Islet of Langerhans (tissue), 1 donor: ENCODE results near the gene BHLHE41.

Experiments used
- FAIRE-seq: peaks from one replicate; lab custom pipeline; 2011; peaks lifted over from hg19 to GRCh38; lab: Jason Lieb, UNC

BHLHE41 gene

DNA sequence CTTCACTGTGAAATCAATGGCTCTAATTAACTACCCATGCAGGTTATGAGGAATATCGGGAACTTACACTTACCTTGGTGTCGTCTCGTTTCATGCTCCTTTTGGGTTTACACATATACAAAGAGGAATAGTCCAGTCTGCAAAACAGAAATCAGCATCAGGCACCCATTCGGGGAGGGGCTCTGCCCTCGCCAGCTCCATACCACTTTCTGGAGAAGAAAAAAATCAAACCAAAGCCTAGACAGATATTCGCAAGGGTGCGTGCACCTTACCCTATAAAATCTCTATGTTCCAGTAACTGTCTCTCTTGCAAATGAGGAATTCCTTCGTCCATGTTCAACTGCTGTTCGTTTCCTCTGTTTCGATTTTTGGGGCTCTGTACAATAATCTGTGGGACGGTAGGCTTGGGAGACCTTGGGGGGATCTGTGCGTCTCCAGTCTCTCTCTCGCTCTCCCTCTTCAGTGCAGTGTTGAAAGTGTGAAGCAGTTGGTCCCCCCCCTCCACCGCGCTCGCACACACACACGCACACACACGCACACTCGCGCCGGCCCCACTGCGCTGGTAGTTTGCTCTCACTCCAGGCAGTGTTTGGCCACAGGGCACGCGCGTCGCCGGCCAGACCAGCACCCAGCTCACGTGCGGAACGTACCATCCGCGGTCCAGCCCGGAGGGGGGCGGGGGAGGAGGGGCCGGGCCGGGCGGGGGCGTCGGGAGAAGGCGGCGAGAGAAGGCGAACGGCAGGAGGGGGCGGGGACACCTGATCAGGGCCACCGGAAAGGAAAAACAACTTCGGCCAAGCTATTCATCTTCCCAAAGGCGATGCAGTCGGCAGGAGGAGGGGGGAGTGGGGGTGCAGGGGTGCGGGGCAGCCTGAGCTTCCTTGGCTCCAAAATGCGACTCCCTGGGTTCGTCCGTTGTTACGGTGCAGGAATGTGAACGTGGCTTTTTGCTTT, at the start of gene BHLHE41:
BHLHE41 (minus strand) TSS at position 592 of the 954 bp plus-strand sequence; CDS start at position 334, 258 bp downstream.
- no peak for FAIRE-seq

DNA sequence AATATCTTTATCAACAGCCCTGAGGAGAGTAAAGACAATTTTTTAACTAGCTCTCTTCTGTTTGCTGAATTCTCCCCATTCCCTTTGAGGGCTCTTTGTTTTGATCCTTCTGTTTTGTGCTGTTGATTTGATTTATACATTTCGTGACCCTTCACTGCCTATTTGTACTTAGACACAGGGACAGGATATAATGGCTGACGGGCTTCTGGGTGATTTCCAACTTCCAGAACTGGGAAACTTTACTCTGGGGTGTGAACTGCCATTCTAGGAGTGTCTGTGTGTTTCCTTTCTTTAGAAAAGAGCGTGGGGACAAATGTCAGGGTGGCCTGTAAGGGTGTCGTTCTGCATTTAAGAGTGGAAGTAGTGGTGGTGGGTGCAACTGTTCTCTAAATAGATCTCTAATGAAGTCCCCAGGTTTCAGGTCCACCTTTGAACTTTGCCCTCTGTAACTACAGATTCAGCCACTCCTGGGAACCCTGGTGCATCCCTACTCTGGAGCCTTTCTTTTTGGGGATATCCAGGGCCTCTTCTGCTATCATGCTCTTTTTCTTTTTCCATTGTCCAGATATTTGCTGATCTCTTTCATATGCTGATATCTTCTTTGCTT, 48.2 kb upstream of the BHLHE41 start:
- no peak for FAIRE-seq

DNA sequence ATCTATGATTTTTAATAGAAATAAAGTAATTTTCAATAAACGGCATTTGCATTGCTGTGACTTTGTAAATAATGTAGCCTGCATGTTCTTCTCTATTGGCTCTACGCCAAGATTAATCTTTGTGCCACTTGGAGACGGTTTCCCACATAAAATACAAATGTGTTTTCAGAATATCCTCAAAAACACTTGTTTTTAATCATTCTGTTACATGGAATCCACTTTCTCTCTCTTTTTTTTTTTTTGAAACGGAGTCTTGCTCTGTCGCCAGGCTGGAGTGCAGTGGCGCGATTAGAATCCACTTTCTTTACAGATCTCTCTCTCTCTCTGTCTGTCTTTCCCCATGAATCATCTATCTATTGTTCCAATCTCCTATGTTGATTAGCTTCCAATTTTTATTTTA, 47.7 kb upstream of the BHLHE41 start:
- FAIRE-seq = no peak

DNA sequence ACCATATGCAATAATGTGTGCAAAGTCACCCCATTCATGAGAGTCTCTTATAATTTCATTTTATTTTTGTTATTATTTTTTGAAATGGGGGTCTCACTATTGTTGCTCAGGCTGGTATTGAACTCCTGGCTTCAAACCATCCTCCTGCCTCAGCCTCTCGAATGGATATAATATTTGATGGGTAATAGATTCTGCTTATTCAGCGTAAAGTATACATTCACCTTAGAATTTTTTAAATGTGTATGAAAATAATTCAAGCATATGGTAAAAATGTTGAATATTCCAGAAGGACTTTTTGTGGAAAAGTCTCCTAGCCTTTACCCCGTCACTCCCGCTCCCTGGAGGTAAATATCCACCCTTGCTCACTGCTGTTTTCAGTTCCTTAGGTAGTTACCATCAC, 47.2 kb upstream of the BHLHE41 start:
- no peak for FAIRE-seq

DNA sequence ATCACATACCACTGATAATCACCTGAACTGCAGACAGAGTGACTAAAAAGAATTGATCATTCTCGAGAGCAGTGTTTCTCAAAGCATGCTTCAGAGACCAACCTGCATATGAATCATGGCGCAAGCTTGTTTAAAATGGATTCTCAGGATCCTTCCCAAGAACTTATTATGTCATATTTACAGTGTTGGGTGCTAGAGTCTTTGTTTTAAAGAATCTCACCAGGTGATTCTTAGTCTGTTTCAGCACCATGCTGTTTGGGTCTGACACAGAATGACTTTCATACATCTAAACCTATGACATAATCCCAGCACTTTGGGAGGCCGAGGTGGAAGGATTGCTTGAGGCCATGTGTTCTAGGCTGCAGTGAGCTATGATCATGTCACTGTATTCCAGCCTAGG, 39.3 kb upstream of the BHLHE41 start:
- no peak for FAIRE-seq

DNA sequence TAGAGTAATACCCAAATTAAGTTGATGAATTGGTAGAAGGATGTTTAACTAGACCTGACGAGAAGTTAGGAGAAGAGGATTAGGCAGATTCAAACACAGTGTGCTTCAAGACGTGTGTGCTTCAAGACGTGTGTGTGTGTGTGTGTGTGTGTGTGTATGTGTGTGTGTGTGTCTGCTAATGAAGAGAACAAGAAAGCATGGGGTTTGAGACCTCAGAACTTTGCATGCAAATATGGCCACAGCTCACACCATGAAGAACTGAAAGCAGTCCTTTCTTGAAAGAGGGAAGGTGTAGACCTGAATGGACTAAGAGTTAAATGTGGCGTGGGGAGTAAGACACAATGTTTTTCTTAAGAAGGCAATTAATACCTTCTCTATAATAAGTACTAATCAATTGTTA, 38.1 kb upstream of the BHLHE41 start:
- no peak for FAIRE-seq

DNA sequence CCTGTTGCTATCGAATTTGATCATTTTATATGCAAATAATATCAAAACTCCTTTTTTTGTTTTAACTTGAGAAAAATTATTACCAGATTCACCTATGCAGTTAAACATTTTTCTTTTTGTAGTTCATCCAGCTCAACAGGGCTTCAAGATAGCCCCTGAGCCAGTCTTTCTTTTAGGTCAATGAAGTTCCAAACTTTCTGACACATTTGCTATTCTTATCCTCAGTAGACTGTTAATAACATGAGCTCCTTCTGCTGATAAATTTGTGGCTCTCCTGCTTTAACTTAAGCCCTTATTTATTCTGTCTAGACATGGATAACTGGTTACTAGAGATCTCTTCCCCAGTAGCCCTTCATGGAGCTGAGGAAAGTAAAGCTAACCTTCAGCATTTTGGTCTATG, 37.3 kb upstream of the BHLHE41 start:
- FAIRE-seq = no peak

DNA sequence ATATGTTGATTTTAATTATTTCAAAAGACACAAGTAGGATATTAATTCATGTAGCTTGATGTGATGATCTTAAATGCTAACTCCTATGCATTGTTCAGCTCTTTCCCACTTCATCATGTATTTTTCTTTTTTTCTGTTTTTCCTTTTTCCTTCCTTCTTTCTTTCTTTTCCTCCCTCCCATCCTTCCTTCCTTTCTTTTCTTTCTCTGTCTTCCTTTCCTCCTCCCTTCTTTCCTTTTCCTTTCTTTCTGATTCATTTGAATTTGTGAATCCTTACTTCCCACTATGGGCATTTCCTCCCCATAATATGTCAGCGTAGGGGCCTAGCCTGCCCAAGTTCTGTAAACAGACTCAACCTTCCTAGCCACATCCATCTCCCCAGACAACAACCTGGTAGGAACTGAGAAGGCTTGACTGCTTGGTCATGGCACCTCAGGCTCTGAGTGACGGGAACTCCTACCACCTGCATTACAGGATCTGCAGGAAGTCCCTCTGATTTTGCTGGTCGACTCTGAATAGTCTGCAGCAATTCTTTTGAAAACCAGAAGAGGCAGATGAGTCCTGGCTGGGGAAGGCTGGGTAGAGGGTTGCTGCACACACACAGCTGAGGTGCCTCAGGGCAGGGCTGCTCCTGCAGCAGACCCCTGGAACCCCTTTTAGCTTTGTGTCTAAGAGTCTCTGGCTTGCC, 33.4 kb upstream of the BHLHE41 start:
- no peak for FAIRE-seq

DNA sequence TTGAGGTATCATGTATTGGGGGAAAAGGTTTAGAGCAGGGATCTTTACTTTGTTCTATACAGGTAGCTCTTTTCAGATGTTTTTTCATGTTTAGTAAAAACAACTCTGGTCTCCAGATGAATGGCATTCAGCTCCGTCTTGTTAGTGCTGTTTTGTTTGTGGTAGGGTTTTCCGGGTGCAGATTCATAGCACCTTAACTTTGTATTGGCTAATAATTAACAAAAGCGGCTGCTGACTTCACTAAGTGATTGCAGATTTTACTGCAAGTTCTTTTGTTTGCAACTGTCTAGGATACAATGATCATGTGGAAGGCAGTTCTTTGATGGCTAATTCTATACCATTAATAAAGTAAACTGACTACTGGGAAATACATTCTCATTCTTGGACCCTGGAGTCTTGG, 32.2 kb upstream of the BHLHE41 start:
- peak; percentile 86 for FAIRE-seq

DNA sequence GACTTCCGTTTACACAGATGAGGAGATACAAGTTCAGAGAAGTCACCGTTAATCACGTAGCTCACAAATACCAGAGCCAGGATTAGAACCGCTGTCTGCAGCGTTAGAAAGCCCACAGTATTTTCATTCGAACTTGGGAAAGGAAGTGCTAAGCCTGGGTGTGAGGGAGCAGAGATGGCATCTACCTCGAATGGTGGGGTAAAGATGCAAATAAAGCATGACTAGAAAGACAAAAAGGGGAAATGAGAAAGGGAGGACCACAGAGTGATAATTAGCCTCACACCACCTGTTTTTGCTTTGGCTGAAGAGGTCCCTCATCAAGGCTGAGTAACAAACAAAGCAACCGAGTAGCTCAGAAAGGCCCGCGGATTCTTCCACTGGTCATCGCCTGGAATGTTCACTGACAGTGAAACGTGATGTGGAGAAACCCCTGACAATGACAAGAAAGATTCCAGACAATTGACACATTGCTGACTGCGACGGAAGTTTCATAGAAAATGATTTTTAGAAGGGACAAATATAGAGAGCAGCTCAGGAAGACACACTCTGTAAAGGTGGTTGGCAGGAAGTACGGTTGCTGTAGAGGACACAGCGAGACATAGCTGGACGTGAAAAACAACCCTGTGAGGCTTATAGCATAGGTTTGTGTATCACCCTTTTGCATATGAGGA, 31.5 kb upstream of the BHLHE41 start:
- FAIRE-seq = no peak

DNA sequence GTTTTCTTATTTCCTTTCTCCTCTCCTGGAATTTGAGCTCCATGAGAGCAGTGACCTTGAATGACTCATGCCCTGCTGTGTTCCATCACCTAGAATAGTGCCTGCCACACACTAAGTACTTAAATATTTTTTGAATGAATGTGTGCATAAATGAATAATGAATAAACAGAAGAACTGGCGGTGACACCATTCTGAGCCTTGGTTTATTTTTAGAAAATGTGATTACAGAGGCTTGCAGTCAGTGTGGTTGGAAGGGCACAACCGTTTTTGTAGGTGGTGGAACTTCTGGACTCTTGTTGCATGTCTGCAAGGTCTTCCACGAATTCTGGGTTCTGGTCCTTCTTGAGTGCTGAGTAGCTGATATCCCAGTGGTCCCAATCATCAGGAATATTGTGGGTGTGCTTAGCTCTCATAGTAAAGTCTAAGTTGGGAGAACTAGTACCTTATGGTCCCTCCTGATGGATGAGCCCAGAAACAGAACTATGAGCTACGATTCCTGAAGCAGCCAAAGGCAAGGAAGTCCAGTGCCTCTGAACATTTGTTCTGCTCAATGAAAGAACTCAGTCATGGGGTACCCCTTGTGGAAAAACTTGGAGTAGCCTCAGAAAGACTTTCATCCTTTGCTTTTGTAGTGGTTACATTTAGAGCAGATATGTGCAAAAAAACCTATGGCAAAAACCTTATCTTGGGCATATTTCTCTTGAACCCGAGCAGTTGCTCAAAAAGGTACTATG, 28.8 kb upstream of the BHLHE41 start:
- FAIRE-seq = peak; percentile 86

DNA sequence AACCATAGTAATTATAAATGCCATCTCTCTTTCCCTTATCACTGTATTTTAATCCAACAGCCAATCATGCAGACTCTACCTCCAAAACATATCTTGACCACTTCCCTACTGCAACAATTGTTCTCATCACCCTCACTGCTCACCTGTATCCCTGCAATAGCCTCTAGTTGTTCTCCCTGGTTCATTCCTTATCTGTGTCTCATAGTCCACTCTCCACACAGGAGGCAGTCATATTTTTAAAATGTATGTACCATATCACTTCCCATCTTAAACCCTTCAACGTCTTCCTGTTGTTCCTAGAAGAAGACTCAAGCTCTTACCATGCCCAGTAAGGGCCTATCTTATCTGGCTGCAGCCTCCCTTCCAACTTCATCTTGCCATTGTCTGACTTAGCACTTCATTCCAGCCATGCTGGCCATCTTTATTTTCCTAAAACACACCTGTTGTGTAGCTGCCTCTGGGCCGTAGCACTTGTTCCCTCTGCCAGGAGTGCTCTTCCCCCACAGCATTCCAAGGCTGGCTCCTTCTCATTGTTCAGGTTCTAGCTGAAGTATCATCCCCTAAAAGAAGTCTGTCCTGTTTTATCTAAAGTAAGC, 27.8 kb upstream of the BHLHE41 start:
- no peak for FAIRE-seq

DNA sequence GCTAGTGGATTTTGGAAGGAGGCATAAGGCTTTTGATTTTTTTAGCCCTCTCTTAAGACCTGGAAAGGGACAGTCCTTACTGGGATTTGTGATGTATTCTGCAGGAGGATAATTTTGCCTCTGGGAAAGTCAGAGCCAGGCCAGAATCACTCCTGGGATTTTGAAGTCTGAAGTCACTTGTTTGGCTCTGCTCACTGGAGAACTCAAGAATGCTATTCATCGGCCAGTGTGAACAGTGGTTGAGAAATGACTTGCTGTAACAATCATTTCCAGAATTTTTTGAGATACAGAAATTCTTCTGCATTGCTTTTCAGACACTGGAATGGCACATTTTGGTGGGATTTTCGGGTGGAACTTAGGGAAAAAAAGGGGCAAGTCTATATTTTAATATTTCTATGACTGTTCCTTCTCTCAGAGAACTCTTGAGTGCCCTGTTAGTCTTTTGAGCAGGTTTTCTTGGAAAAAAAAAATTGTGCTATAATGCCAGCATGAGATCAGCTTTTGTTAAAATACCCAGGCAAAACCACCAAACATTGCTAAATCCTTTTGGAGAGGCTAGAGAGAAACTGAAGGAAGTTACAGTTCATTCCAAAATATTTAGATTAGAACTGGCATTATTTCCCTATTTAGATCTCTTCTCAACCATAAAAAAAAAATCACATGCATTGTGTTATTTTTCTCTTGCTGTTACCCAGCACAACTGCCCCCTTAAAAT, 26.1 kb upstream of the BHLHE41 start:
- FAIRE-seq = no peak

DNA sequence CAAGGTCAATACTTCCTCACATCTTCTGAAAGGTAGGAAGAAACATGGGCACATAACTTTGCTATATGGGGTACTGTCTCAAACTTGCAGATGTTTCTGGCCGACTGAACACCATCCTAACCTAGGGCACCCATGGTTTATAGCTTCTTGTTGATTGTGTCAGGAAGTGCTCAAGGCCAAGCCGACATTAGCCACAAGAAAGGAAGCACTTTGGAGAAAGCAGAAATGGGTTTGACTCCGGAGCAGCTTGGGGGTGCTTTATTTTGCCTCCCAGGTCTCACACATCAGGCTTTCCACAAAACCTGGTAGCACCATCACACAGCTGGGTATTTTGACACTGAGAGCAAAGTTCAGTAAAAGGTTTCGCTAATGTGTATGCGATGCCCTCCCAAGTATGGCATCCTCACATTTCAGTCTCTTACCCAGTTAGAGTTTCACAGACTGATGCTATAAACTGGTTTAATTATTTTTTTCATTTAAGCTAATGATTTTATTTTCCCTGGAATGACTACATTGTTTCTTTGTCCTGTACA, 25.2 kb upstream of the BHLHE41 start:
- FAIRE-seq = no peak

DNA sequence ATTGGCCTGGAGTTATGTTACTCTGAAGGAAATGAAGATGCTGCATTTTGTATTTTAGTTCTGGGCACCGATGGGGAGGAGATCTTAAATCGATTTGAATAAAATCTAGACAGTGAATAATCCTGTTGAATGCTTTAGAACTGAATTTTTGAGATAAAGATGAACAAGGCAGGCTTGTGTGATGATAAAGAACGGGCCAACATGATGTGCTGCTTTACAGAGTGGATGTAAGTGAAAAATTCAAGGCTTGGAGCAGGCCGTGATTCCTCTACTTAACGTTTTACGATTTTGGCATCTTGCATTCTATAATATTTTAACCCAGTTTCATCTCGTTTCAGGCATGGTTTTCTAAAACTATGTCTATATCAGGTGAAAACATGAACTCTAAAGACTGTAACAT, 23.5 kb upstream of the BHLHE41 start:
- FAIRE-seq = no peak

DNA sequence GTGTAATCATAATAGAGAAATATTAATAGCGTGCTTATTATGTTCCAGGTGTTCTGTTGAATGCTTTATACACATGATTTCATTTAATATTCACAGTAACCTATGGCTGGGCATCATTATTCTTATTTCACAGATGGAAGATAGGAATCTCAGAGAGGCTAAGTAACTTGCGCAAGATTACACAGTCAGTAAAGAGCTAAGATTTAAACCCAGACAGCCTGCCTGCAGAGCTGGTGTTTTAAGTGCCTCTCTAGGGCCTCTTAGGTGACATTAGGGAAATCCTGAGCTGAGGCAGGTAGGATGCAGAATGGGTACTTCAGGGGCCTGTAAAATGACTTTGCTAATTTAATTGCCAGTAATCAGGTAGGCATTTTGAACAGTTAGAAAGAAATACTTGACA, 18.5 kb upstream of the BHLHE41 start:
- FAIRE-seq = no peak

DNA sequence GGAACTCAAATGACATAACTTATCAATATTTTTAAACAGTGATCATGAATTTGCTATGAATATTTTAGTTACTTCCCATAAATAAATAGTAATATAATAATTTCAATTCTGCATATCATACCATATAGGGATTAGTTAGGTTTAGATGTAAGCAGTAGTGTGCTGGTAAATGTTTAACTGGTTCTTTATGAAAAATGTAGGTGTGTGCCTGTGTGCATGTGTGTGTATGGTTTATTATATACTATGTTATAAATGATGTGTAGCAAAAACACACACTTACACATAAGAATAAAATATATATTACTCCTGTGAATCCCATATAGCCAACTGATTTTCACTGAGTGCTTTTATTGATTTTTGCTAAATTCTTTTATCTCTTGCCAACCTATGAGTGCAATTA, 14.0 kb upstream of the BHLHE41 start:
- FAIRE-seq = no peak

DNA sequence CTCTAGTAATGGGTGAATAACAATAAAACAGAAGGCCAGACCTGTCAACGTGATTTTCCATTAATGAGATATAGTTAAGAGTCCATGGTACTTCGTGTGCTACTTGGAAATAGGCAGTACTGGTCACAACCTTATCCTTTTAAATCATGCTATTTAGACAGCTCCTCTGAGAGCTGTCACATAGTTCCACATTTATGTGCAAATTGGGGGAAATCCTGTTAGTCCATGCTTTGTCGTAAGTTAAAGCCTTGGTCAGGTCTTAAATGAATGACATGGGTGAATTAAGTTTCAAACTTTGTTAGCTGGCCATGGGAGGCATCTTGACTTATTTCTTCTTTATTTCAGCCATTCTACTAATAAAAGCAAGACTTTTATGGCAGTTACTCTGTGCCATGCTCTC, 11.9 kb upstream of the BHLHE41 start:
- no peak for FAIRE-seq

DNA sequence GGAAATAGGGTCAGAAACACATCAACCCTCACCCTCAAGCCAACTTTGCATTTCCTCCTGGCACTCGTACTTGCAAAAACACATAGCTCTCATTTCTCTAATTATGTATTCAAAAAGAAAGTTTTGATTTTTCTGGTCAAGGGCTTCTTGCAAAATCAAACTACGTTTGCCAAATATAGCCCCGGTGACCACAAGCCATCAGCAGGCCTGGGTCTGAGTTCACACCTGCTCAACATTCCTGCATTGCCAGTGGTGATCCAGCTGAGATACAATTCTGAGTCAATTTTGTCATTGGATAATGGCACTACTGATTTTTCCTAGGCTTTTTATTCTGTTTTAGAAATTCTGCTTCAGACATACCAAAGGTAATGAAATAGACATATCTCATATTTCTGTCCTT, 10.7 kb upstream of the BHLHE41 start:
- FAIRE-seq = no peak

DNA sequence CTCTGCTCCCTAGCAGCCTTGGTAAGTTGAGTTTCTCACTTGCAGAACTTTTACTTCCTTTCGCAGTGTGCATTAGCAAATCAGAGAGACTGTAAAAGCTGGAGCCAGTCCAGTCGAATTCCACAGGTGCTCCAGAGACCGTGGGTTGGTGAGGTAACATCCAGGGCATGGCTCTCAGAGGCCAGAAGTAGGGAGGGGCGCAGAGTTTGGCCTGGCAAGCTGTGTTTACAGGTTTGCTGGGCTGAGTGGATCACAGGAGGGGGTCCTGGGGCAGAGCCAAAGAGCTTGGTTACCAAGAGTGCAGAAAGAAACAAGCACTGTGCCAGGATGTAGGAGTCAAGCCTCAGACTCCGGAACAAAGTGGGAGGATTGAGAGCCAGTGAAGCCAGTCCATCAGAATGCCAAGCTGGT, 10.2 kb upstream of the BHLHE41 start:
- no peak for FAIRE-seq

DNA sequence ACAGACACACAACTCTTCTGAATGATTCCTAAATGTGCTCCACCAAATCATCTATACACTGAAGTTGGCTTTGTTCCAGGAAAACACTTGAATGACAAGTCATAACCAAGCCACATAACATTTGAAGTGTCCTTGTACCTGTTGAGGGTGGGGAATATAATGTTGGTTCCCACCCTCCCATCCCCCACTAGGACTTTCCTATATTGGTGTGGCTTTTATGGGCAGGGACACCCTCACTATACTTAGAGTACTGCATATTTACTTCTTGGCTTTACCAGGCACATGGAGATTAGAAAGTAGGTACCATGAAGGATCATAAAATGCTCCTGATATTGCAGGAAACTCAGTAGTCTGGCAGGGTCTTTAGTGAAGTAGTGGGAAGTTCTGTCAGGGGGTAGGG, 9.7 kb upstream of the BHLHE41 start:
- FAIRE-seq = no peak
